Mesothelial cell of epicardium (in vitro differentiated cells): ENCODE measurements around the gene KYNU. TPM values are rescaled to one million over a fixed set of nuclear protein-coding genes. Genes with fewer than 3 reads are reported as not detected.
"Not testable (repeated sequence)": the region's sequence is repeated elsewhere in the genome, so short reads cannot be mapped to it uniquely, and the experiment has no call there.

Experiments
- DNase-seq, 2 experiments: peaks; one replicate each; pipeline ENCODE4 v3.0.0; 2021; ENCODE audit warnings: low spot score in 2 of 2; ENCODE audit not compliant: unreplicated experiment in 2 of 2
- H3K27ac Mint-ChIP-seq: 2 replicates; pipeline ENCODE4 v1.8.0; 2021; ENCODE audit warnings: mixed read lengths
- H3K27me3 Mint-ChIP-seq: 2 replicates; pipeline ENCODE4 v1.8.0; 2021; ENCODE audit warnings: low read depth, mixed read lengths
- H3K36me3 Mint-ChIP-seq: 2 replicates; pipeline ENCODE4 v1.8.0; 2021; ENCODE audit warnings: mixed read lengths
- H3K4me1 Mint-ChIP-seq: 2 replicates; pipeline ENCODE4 v1.8.0; 2021; ENCODE audit warnings: mixed read lengths
- H3K4me3 Mint-ChIP-seq: 2 replicates; pipeline ENCODE4 v1.8.0; 2021; ENCODE audit warnings: mild to moderate bottlenecking, moderate library complexity, mixed read lengths
- H3K9me3 Mint-ChIP-seq: 2 replicates; pipeline ENCODE4 v1.8.0; 2021; ENCODE audit warnings: mixed read lengths
- total RNA-seq: library from RNA; stranded (reverse); gene quantifications from 3 replicates; pipeline ENCODE4 v1.2.1, GENCODE V29; 2021
- TF ChIP-seq, protein P1 (sequence below): fragments of 200-600 bp; sonication (generic); IDR thresholded peaks from one replicate; pipeline ENCODE4 v1.5.0; 2021; ENCODE audit warnings: antibody characterized with exemption; ENCODE audit not compliant: unreplicated experiment

KYNU gene
- total RNA-seq, 1 donor from 2014 or later, result 0.09 TPM

DNA sequence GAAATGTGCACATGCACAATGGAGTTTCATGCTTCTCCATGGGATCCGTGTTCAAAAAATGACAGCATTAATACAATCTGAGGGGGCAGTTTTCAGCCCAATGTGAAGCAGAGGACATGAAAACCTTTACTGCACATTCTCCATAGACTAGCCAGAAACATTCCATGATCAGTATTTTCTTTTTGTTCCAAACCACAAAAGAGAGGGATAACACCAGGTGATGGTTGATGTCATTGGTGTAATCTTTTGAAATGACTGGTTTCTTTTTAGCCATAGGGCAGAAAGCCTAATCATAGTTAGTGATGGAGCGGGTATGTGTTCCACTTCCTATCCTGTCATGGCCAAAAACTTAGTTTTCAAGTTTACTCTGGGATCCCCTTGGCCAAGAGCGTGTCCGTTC is 1.8 kb upstream of the KYNU start:
- no peak overlapping the region for H3K4me3 Mint-ChIP-seq
- no peak overlapping the region for H3K27ac Mint-ChIP-seq
- H3K27me3 Mint-ChIP-seq, result no peaks in the 10 kb centered on the region
- DNase-seq, result no peak
- H3K4me1 Mint-ChIP-seq, result peaks cover 31% of the 10 kb centered on the region
- TF ChIP-seq, protein P1, sequence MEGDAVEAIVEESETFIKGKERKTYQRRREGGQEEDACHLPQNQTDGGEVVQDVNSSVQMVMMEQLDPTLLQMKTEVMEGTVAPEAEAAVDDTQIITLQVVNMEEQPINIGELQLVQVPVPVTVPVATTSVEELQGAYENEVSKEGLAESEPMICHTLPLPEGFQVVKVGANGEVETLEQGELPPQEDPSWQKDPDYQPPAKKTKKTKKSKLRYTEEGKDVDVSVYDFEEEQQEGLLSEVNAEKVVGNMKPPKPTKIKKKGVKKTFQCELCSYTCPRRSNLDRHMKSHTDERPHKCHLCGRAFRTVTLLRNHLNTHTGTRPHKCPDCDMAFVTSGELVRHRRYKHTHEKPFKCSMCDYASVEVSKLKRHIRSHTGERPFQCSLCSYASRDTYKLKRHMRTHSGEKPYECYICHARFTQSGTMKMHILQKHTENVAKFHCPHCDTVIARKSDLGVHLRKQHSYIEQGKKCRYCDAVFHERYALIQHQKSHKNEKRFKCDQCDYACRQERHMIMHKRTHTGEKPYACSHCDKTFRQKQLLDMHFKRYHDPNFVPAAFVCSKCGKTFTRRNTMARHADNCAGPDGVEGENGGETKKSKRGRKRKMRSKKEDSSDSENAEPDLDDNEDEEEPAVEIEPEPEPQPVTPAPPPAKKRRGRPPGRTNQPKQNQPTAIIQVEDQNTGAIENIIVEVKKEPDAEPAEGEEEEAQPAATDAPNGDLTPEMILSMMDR, result no peak
- H3K9me3 Mint-ChIP-seq, result no peaks in the 10 kb centered on the region
- no peaks in the 10 kb centered on the region for H3K36me3 Mint-ChIP-seq

DNA sequence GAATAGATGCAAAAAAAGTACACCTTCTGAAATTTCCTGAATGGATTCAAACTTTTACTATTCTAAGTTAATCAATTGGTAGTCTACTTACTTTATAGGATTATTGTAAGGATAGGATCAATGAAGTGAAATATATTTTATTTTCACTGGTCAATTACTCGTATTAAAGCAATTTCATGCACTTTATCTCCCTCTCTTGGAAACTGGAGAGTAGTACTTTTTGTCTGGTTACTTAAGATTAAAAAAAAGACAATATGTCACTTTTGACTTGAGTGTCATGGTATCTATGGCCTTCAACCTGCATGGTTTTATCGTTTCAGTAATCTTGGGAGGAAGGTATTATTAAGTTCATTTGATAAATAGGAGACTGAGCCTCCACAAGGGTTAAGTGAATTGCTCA is 1.0 kb upstream of the KYNU start:
- no peaks in the 10 kb centered on the region for H3K27me3 Mint-ChIP-seq
- TF ChIP-seq, protein P1, result no peak
- H3K36me3 Mint-ChIP-seq, result no peaks in the 10 kb centered on the region
- no peak for DNase-seq
- no peak overlapping the region for H3K27ac Mint-ChIP-seq
- H3K4me3 Mint-ChIP-seq, result no peak overlapping the region
- H3K9me3 Mint-ChIP-seq, result no peaks in the 10 kb centered on the region
- peaks cover 34% of the 10 kb centered on the region for H3K4me1 Mint-ChIP-seq

DNA sequence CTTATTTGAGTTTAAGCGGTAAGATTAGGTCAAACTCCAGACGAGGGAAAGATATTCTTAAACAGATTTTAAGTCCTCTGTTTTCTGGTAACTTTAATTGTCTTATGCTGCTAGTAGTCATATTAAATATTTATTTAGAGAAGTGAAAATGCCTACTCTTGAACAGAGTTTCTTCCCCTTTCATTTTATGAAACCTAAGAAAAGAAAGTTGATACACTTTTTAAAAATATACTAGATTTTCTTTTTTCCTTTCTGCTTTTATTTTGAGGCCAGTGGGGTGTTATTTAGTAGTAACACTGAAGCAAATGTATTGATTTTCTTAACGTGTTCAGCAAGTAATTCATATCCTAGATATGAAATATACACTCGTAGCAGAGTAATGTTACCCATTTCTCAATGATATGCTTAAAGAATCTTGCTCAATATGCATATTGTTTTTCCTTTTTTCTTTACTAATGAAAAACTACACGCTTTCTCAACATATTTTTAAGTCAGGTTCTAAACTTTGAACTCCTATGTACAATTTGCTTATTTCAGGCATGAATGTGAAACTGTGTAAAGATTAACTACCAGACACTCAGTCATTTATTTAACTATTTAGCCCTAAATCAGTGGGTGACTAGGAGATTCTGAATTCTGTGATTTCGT is 691 bp downstream of the KYNU start:
- no peak for DNase-seq
- H3K36me3 Mint-ChIP-seq, result no peaks in the 10 kb centered on the region
- TF ChIP-seq, protein P1, result no peak
- H3K27me3 Mint-ChIP-seq, result no peaks in the 10 kb centered on the region
- H3K4me3 Mint-ChIP-seq, result no peak overlapping the region
- H3K4me1 Mint-ChIP-seq, result peaks cover 34% of the 10 kb centered on the region
- H3K27ac Mint-ChIP-seq, result no peak overlapping the region
- H3K9me3 Mint-ChIP-seq, result no peaks in the 10 kb centered on the region

- no peaks in the 10 kb centered on the region for H3K27me3 Mint-ChIP-seq
- H3K9me3 Mint-ChIP-seq, result peaks cover 5% of the 10 kb centered on the region
- no peak overlapping the region for H3K4me3 Mint-ChIP-seq
- H3K27ac Mint-ChIP-seq, result no peak overlapping the region
- TF ChIP-seq, protein P1, result no peak
- peaks cover 27% of the 10 kb centered on the region for H3K4me1 Mint-ChIP-seq
- peaks cover 2% of the 10 kb centered on the region for H3K36me3 Mint-ChIP-seq
- no peak for DNase-seq
Observed at GRCh38 chr2:142879151-142879550, 1.7 kb downstream of the KYNU start.

- peaks cover 5% of the 10 kb centered on the region for H3K9me3 Mint-ChIP-seq
- H3K4me1 Mint-ChIP-seq, result peaks cover 21% of the 10 kb centered on the region
- no peak overlapping the region for H3K27ac Mint-ChIP-seq
- H3K36me3 Mint-ChIP-seq, result peaks cover 2% of the 10 kb centered on the region
- H3K4me3 Mint-ChIP-seq, result no peak overlapping the region
- TF ChIP-seq, protein P1, result no peak
- DNase-seq, result no peak
- no peaks in the 10 kb centered on the region for H3K27me3 Mint-ChIP-seq
Observed at GRCh38 chr2:142880279-142880678, 2.8 kb downstream of the KYNU start.

GRCh38 chr2:142881619-142882018 is 4.2 kb downstream of the KYNU start:
- TF ChIP-seq, protein P1, result no peak
- H3K27me3 Mint-ChIP-seq, result no peaks in the 10 kb centered on the region
- DNase-seq, result no peak
- H3K36me3 Mint-ChIP-seq, result peaks cover 2% of the 10 kb centered on the region
- no peak overlapping the region for H3K27ac Mint-ChIP-seq
- H3K4me3 Mint-ChIP-seq, result no peak overlapping the region
- H3K9me3 Mint-ChIP-seq, result peaks cover 5% of the 10 kb centered on the region
- H3K4me1 Mint-ChIP-seq, result peaks cover 13% of the 10 kb centered on the region

GRCh38 chr2:142882500-142882899 is 5.0 kb downstream of the KYNU start:
- H3K9me3 Mint-ChIP-seq, H3K27me3 Mint-ChIP-seq, DNase-seq, H3K4me3 Mint-ChIP-seq, H3K27ac Mint-ChIP-seq, H3K36me3 Mint-ChIP-seq, H3K4me1 Mint-ChIP-seq: not testable (repeated sequence)
